NT2/D1 (cell line): ENCODE data around the gene SPRYD3.
A peak's percentile ranks its signal among the peaks of the same experiment; 100 is the strongest.
"Not testable (repeated sequence)": the region's sequence is repeated elsewhere in the genome, so short reads cannot be mapped to it uniquely, and the experiment has no call there.

Experiments used
- DNase-seq: peaks from one replicate; pipeline ENCODE4 v3.0.0-alpha.2; 2011; ENCODE audit warnings: low read depth, low spot score
- H3K27me3 ChIP-seq: 2 replicates; pipeline ENCODE4 v1.6.0; 2011; ENCODE audit warnings: mild to moderate bottlenecking; ENCODE audit not compliant: insufficient read length, insufficient read depth
- H3K36me3 ChIP-seq: 2 replicates; pipeline ENCODE4 v1.6.1; 2011; ENCODE audit warnings: mild to moderate bottlenecking, low read length, mixed read lengths; ENCODE audit not compliant: insufficient read depth, insufficient read length
- H3K4me1 ChIP-seq: 2 replicates; pipeline ENCODE4 v1.5.1; 2011; ENCODE audit not compliant: insufficient read depth, insufficient read length
- H3K4me3 ChIP-seq: 2 replicates; pipeline ENCODE4 v1.5.1; 2011; ENCODE audit warnings: low read depth; ENCODE audit not compliant: insufficient read length
- H3K9ac ChIP-seq: 2 replicates; pipeline ENCODE4 v1.6.0; 2011; ENCODE audit warnings: low read depth; ENCODE audit not compliant: insufficient read length
- H3K9me3 ChIP-seq: 2 replicates; pipeline ENCODE4 v1.5.1; 2011; ENCODE audit warnings: mild to moderate bottlenecking, low read length; ENCODE audit not compliant: insufficient read depth
- SUZ12 ChIP-seq: IDR thresholded peaks from 2 replicates; pipeline ENCODE4 v1.6.1; 2011; ENCODE audit not compliant: insufficient read length, insufficient read depth; ENCODE audit errors: extremely low read depth
- YY1 ChIP-seq: IDR thresholded peaks from 2 replicates; pipeline ENCODE4 v1.6.1; 2011; ENCODE audit not compliant: insufficient read length, insufficient read depth
- ZNF274 ChIP-seq: IDR thresholded peaks from 2 replicates; pipeline ENCODE4 v1.6.1; 2011; ENCODE audit warnings: mild to moderate bottlenecking, low read depth, low read length

SPRYD3 gene

DNA sequence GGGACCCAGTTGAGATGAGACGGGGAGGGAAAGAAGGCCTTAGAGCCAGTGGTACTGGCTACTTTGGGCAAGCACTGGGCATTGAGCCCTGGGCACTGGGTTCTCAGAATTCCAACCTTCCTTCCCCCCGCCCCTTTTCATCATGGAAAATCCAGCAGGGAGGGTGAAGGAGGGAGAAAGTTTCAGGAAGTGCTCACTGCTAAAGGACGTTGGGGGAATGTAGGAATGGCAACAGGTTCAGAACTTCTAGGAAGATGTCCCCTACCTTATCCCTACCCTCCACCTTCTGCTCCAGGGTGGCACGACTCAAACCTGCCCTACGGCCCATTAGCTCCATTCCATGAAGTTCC, 33.5 kb downstream of the SPRYD3 start:
- H3K4me1 ChIP-seq: peaks cover 39% of the 10 kb centered on the region
- DNase-seq: no peak
- TF ChIP-seq SUZ12 (no peak), ZNF274 (no peak), YY1 (no peak)
- H3K27me3 ChIP-seq: no peaks in the 10 kb centered on the region
- no peaks in the 10 kb centered on the region for H3K9me3 ChIP-seq
- H3K9ac ChIP-seq: peak overlapping the region; percentile 96
- H3K36me3 ChIP-seq: peaks cover 23% of the 10 kb centered on the region
- peak overlapping the region; percentile 83 for H3K4me3 ChIP-seq

DNA sequence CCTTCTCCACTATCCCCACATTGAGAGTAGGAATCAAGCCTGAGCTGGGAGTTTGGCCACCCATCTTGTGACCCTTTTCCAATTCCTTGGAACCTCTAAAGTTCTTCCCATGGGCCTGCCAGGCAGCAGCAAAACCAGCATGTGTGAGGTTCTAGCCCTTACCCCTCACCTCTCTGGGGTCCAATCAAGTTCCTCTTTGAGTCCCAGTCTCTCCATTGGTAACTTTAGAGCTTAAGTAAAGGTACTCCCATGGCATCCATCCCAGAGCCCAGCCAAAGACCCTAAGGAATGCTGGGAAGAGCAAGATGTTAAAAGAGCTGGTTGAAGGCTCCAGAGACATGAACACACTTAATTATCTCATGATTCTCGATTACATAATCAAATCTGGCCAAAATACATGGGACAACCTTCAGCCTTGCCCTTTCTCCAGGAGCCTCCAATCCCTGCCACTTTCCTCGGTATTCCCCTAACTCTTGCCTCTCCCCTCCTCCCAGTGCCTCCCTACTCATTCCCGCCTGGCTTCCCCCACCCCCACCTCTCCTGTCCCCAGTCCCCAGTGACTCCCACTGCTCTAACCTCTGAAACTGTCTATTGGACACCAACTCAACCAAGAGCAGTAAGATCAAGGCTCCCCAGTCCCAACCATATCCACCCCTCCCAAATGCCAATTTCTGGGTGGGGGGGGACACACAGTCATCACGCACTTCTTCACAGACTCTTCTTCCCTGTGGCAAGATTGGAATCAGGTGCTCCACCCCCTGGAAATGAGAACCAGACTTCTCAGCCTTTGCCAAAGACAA, 34.1 kb downstream of the SPRYD3 start:
- Histone ChIP-seq H3K4me3 (peak overlapping the region; percentile 83), H3K27me3 (no peaks in the 10 kb centered on the region), H3K9ac (peak overlapping the region; percentile 96), H3K4me1 (peaks cover 33% of the 10 kb centered on the region), H3K9me3 (no peaks in the 10 kb centered on the region), H3K36me3 (peaks cover 23% of the 10 kb centered on the region)
- no peak for DNase-seq
- TF ChIP-seq ZNF274 (no peak), SUZ12 (no peak), YY1 (no peak)

DNA sequence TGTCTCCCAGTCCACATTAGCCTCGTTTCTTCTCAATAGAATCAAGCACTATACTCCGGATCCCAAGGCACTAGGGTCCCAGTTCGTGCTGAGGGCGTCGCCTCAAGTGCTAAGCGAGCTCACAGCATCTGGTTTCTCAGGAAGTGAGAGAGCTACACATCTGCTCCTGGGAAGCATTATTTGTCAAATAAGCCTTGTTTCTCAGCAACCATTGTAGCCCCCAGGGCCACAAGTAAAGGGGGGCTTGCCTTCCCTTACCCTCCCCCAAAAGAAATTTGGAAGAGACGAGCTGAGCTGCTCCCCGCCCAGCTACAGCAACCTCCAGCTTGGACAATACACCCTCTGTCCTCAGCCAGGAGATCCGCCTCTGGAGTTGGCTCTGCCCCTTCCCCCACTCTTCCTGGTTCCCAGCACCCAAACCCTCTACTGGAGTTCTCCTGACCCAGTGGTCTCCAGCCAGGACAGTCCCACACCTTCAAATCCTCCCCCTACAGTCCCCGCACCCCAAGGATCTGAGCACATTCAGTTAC, 35.1 kb downstream of the SPRYD3 start:
- peak overlapping the region; percentile 18 for H3K9ac ChIP-seq
- DNase-seq: no peak
- H3K4me1 ChIP-seq: peaks cover 24% of the 10 kb centered on the region
- H3K36me3 ChIP-seq: peaks cover 33% of the 10 kb centered on the region
- H3K9me3 ChIP-seq: no peaks in the 10 kb centered on the region
- TF ChIP-seq SUZ12 (no peak), ZNF274 (no peak), YY1 (no peak)
- H3K4me3 ChIP-seq: peak overlapping the region; percentile 3
- no peaks in the 10 kb centered on the region for H3K27me3 ChIP-seq

DNA sequence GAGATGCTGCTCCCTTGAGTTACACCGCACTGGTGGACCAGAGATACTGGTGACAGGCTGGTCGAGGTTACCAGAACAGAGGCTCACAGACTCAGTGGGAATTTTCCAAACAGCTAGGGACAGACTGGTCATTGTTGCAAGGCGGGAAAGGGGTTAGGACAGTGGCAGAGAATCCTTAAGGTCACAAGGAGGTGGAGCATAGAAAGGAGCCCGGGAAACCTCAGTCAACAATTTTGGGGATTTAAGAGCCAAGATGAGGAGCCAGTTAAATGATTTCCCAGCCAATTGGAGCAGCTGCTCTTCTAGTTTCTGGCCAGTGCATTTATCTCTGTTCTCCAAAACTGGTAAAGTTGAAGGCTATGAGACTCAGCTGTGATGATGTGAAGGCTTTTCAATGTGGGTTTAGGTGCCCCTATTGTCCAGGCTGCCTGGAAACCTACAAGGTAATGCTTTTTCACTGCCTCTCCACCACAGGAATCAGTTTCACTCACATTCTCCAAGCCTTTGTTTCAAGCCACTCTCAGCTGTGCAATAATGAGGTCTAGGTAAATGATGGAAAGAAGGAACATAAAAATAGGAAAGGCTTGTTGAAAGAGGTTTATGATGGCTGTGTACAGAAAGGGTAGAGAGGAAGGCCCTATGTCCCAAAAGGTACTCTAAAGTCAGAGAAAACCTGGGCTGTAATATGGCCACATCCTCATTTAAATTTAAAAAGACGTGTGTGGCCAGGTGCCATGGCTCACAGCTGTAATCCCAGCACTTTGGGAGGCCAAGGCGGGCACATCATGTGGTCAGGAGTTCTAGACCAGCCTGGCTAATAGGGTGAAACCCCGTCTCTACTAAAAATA, 36.4 kb downstream of the SPRYD3 start:
- no peak for DNase-seq
- TF ChIP-seq SUZ12 (no peak), ZNF274 (no peak), YY1 (no peak)
- H3K27me3 ChIP-seq: no peaks in the 10 kb centered on the region

DNA sequence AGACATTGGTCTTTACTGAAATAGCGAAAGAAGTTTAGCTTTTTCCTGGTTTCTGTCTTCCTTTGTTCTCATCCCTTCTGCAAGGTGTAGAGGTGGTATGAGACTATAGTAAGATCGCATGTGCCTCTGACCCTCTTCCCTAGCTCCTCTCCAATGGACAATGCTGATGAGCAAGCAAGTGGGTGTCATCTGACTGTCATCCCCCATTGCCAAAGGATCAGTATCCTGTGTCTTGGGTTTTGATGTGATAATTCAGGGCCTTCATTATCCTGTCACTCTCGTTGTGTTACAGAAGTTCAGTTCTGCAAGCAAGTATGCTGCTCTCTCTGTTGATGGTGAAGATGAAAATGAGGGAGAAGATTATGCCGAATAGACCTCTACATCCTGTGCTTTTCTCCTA, 39.3 kb downstream of the SPRYD3 start:
- Histone ChIP-seq H3K27me3 (no peaks in the 10 kb centered on the region), H3K4me3 (no peak overlapping the region), H3K9ac (no peak overlapping the region), H3K36me3 (peaks cover 72% of the 10 kb centered on the region), H3K4me1 (peaks cover 7% of the 10 kb centered on the region), H3K9me3 (no peaks in the 10 kb centered on the region)
- no peak for DNase-seq
- no peak for TF ChIP-seq ZNF274
- no peak for TF ChIP-seq SUZ12
- no peak for TF ChIP-seq YY1

More for the DNA sequence above, 36.4 kb downstream of the SPRYD3 start:
- H3K9me3 ChIP-seq: no peaks in the 10 kb centered on the region
- peaks cover 12% of the 10 kb centered on the region for H3K4me1 ChIP-seq
- H3K9ac ChIP-seq: no peak overlapping the region
- peaks cover 45% of the 10 kb centered on the region for H3K36me3 ChIP-seq
- H3K4me3 ChIP-seq: no peak overlapping the region

DNA sequence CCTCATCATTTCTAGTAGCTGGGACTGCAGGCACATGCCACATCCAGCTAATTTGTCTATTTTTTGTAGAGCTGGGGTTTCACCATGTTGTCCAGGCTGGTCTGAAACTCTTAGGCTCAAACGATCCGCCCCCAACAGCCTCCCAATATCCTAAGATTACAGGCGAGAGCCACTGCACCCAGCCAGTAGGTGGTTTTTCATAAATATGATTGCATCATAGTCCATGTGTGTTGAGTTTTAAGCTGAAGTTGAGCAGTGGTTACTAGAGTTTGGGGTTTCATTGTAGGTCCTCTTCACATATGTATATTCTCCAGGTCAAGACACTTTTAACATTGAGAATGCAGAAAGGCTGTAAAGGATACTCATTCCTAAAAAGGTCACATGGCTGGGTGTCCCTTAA, 42.4 kb downstream of the SPRYD3 start:
- H3K4me3 ChIP-seq: no peak overlapping the region
- H3K4me1 ChIP-seq: no peaks in the 10 kb centered on the region
- H3K9me3 ChIP-seq: no peaks in the 10 kb centered on the region
- DNase-seq: no peak
- H3K27me3 ChIP-seq: no peaks in the 10 kb centered on the region
- H3K9ac ChIP-seq: no peak overlapping the region
- peaks cover 85% of the 10 kb centered on the region for H3K36me3 ChIP-seq
- TF ChIP-seq ZNF274 (no peak), YY1 (no peak)

DNA sequence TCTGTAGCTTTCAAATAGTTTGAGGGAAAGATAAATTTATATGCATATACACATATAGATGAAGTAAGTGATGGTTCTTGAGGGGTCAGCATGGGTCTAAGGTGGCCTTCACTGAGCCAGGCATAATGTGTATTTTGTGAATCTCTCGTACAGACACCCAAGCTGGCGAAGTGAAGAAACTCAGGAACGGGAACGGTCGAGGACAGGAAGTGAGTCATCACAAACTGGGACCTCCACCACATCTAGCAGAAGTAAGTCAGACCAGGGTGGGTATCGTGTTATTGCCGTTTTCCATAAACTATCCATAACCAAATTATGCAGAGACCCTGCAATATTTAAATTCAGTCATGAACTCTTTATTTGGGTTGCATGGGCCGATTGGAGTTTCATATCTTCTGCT, 44.7 kb downstream of the SPRYD3 start:
- H3K36me3 ChIP-seq: peaks cover 92% of the 10 kb centered on the region
- H3K4me1 ChIP-seq: no peaks in the 10 kb centered on the region
- no peak for DNase-seq
- H3K27me3 ChIP-seq: no peaks in the 10 kb centered on the region
- H3K9me3 ChIP-seq: no peaks in the 10 kb centered on the region
- TF ChIP-seq SUZ12 (no peak), YY1 (no peak), ZNF274 (no peak)
- H3K4me3 ChIP-seq: no peak overlapping the region
- H3K9ac ChIP-seq: no peak overlapping the region

DNA sequence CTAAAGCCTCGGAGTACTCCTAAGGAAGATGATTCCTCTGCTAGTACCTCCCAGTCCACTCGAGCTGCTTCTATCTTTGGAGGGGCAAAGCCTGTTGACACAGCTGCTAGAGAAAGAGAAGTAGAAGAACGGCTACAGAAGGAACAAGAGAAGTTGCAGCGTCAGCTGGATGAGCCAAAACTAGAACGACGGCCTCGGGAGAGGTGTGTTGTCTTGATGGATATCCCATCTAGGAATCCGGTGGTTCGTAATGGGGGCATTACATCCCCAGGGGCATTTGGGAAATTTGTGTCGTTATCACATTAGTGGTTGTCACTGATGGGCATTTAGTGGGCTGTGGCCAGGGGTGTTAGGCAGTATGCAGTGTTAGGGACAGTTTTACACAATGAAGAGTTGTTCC, 45.4 kb downstream of the SPRYD3 start:
- H3K4me1 ChIP-seq, H3K27me3 ChIP-seq, DNase-seq, H3K9me3 ChIP-seq, H3K4me3 ChIP-seq, H3K9ac ChIP-seq: not testable (repeated sequence)
- peaks cover 92% of the 10 kb centered on the region for H3K36me3 ChIP-seq
